GM18861 (cell line): ENCODE measurements around the gene KIAA2012.

Experiments
- ATAC-seq: cut with Tn5 transposase; IDR thresholded peaks from one replicate; pipeline ENCODE4 v1.9.1; 2021; ENCODE audit not compliant: unreplicated experiment

Gene KIAA2012

GRCh38 chr2:202072737-202073401, at the start of gene KIAA2012:
Gene KIAA2012, plus strand, starts transcription at chr2:202073255. Its CDS starts 373 bp downstream, at chr2:202073628.
- no peak for ATAC-seq

DNA sequence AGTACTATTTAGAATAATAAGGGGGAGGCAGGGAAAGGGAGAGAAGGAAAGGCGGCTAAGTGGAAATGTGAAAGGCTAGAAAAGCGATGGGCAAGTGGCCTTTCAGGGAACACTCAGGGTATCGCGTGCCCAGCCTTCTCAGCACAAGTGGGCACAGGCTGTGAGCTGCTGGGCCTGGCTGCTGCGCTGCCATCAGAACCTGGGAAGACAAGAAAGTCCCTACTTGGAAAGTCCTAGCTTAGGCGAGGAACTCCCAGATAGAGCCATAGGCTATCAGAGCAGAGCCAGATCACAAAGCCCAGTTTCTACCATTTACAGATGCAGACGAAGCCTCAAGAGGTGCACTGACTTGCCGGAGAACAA, 49.2 kb upstream of the KIAA2012 start:
- no peak for ATAC-seq

DNA sequence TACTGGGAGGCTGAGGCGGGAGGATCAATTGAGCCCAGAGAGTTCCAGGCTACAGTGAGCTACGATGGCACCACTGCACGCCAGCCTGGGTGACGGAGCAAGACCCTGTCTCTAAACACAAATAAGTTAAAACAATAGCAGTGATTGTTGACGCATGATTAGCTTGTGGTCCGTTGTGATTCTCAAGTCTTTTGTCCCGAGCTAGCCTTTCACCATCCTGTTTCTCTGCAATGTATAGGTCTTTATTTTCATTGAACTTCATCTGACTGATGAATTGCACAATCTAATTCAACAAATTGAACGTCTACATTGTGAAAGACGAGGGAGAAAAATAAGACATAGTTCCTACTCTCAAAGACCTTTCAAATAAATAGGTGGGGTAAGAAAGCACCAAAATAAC, 48.2 kb upstream of the KIAA2012 start:
- ATAC-seq: no peak

- ATAC-seq: no peak
Observed at GRCh38 chr2:202025816-202026215, 47.2 kb upstream of the KIAA2012 start.

- ATAC-seq: no peak
Observed at GRCh38 chr2:202026507-202026906, 46.5 kb upstream of the KIAA2012 start.

DNA sequence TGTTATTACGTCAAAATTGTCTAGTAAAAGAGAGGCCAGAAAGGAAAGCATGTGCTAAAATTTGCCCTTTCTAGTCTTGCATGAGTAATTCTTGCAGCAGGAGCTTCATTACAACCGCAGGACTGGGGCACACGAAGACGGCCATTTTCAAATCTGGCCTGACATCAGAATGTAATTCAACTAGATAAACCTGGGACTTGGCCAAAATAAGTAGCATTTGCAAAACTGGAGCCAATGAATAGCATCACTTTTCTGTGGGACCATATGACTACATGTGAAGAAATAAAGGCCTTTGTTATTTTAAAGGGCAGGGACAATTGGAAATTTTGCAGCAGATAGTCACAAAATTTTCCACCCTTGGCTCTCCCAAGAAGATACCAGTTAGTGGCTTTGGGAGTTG, 42.4 kb upstream of the KIAA2012 start:
- ATAC-seq: no peak

- ATAC-seq: no peak
Observed at GRCh38 chr2:202031246-202031951, 41.7 kb upstream of the KIAA2012 start.

DNA sequence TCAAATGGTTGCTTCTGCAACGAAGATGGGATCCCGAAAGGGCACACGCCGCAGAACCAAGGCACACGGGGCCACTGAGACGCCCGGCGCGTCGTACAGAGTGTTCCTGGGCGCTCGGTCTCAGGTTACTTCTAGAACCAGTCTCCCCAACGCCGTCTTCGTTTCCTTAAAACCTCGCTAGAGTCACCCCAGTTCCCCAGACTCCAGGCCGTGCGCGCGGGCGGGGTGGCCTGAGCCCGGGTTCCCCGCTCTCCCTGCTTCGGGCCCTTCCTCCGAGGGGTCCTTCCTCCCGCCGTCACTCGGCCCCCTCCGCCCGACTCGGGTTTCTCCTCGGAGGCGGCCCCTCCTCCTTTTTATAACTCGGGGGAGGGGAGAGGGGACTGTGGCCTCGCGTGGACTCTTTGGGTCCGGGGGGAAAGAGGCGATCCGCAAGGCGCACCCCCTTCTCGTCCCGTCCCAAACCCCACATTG, 40.2 kb upstream of the KIAA2012 start:
- no peak for ATAC-seq

- ATAC-seq: peak; percentile 61
Observed at GRCh38 chr2:202033317-202034248, 39.5 kb upstream of the KIAA2012 start, which contains the start of gene FZD7. Gene FZD7, plus strand, starts transcription at chr2:202033855. Its CDS starts 793 bp downstream, at chr2:202034648.

DNA sequence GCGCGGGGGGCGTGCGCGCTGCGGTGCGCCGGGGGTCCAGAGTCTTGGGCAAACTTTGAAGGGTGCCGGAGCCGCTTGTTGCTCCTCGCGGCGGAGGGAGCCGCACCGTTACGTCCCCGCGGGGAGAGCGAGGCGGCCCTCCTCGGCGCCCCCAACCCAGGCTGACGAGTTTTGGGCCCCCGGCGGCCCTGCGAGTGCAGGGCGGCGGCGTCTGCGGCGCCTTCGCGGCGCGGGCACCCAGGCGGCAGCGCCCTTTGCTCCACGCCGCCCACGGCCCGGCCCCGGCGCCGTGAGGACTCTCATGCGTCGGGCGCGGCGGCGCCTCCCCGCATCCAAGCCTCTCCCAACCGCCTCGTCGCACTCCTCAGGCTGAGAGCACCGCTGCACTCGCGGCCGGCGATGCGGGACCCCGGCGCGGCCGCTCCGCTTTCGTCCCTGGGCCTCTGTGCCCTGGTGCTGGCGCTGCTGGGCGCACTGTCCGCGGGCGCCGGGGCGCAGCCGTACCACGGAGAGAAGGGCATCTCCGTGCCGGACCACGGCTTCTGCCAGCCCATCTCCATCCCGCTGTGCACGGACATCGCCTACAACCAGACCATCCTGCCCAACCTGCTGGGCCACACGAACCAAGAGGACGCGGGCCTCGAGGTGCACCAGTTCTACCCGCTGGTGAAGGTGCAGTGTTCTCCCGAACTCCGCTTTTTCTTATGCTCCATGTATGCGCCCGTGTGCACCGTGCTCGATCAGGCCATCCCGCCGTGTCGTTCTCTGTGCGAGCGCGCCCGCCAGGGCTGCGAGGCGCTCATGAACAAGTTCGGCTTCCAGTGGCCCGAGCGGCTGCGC, 38.6 kb upstream of the KIAA2012 start:
- ATAC-seq: peak; percentile 5

- no peak for ATAC-seq
Observed at GRCh38 chr2:202035089-202035940, 37.7 kb upstream of the KIAA2012 start.

GRCh38 chr2:202035941-202036372, 37.1 kb upstream of the KIAA2012 start:
- ATAC-seq: no peak

DNA sequence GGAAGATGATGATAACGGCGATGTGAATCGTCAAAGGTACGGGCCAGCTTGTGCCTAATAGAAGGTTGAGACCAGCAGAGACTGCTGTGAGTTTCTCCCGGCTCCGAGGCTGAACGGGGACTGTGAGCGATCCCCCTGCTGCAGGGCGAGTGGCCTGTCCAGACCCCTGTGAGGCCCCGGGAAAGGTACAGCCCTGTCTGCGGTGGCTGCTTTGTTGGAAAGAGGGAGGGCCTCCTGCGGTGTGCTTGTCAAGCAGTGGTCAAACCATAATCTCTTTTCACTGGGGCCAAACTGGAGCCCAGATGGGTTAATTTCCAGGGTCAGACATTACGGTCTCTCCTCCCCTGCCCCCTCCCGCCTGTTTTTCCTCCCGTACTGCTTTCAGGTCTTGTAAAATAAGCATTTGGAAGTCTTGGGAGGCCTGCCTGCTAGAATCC, 36.4 kb upstream of the KIAA2012 start:
- no peak for ATAC-seq

- ATAC-seq: no peak
Observed at GRCh38 chr2:202037086-202037485, 36.0 kb upstream of the KIAA2012 start.

DNA sequence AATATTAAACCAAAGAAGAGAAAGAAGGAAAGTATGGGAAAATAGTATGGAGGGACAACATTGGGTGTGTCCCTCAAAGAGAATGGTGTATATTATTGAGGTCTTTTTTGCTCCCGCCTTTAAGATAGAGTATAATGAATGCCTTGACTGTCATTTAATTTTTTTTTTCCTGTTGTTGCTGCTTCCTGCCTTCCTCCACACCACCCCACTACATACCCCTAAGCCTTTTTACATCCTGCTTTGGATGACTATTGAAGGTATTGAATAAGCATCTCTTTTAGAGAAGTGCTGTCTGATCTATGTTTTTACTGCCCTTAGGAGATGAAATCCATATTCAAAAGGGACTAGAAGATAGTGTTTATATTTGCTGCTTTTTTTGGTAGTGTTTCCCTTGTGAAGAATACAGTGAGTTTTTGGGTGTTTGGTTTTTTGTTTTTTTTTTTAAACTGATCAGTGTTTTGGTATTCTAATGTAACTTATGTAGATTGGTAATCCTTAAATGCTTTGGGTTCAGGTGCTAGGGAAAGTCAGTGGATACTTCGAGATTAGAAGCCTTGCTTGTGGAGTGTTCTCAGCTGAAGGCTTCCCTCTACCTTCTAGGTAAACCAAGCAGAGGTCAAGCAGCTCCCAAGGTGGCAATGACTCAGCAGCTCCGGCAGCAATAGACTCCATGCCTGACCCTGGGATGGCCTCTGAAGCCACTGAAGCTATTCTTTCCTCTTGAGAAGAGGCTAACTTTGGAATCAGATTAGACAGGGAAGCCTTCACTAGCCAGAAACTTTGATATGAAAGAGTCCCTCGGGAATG, 34.4 kb upstream of the KIAA2012 start:
- no peak for ATAC-seq

GRCh38 chr2:202039278-202040078, 33.6 kb upstream of the KIAA2012 start:
- ATAC-seq: no peak

DNA sequence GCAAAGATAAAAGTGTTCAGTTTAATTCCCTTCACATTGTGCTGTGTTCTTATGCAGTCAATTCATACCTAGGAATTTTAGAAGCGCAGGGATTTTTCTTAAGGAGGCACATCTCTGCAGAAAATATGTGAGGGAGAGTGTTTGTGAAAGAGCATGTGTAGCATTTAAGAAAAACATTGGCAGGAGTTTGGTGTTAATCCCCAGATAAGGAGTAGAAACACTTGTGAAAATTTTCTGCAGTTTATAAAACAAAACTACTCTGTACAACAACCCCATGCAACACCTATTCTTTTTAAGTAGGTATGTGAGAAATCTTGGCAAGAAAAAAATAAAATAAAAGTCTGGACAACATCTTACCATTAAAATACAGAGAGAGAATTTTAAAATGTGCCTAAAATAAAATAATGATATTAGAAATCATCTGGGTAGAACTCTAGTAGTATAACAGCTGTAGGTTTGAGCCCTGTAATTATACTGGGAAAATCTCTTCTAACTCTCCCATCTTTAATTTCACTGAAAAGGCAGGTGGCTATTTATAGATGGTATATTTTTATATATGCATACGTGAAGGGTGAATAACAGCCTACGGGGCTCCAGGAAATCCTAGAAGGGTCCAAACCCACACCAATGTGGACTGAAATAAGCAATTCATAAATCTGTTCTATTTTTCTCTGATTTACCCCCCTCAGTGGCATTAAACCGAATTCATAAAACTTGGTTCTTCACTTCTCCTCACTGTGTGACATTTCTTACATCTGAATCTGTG, 32.8 kb upstream of the KIAA2012 start:
- ATAC-seq: no peak
